AG04450 (cell line): ENCODE data around the gene TOX2. TPM values are rescaled to one million over a fixed set of nuclear protein-coding genes. Genes with fewer than 3 reads are reported as not detected.

Experiments
- CTCF ChIA-PET: fragments of 300-600, 350-600 bp; formaldehyde crosslinking; extraction: SDS; loops from one replicate; lab custom pipeline; 2022; ENCODE audit warnings: antibody characterized with exemption, inconsistent platforms; lab: Charles Lee
- POLR2A ChIA-PET: fragments of 350-600 bp; formaldehyde crosslinking; extraction: SDS; loops from one replicate; lab custom pipeline; 2021; ENCODE audit warnings: antibody characterized with exemption, inconsistent platforms; lab: Yijun Ruan, JAX
- DNase-seq: peaks from one replicate; pipeline ENCODE4 v3.0.0-alpha.2; 2011; ENCODE audit warnings: low read depth, low spot score
- H3K27ac ChIP-seq: one replicate; pipeline ENCODE4 v1.5.1; 2012; ENCODE audit warnings: low read depth, low read length, control low read depth
- H3K27me3 ChIP-seq: one replicate; pipeline ENCODE4 v1.6.0; 2012; ENCODE audit warnings: low read length; ENCODE audit not compliant: control insufficient read depth, insufficient read depth
- H3K4me3 ChIP-seq: 2 replicates; pipeline ENCODE4 v1.5.1; 2011; ENCODE audit warnings: mild to moderate bottlenecking, low read depth, low read length, control low read depth
- H3K9me3 ChIP-seq: 2 replicates; pipeline ENCODE4 v1.5.1; 2012; ENCODE audit warnings: low read length; ENCODE audit not compliant: control insufficient read depth, insufficient read depth
- CTCF ChIP-seq: IDR thresholded peaks from 2 replicates; pipeline ENCODE4 v1.5.1; 2011; ENCODE audit warnings: low read depth, low read length, control low read depth, inconsistent platforms
- polyA plus RNA-seq: library from polyadenylated mRNA; depleted of rRNA; stranded (reverse); fragments of >200 nt; gene quantifications from 2 replicates; pipeline ENCODE4 v1.2.3, GENCODE V29; 2011

The TOX2 gene
- polyA plus RNA-seq, 1 experiment, result 10.6 TPM

GRCh38 chr20:43961116-43961515, 46.5 kb downstream of the TOX2 start:
- no peak for TF ChIP-seq CTCF
- POLR2A ChIA-PET, result interaction anchor here (0.6 kb wide), 1 partner anchor 230 kb away, joined by 3 read pairs; no protein-coding TSS in a partner anchor
- CTCF ChIA-PET, result interaction anchor here (0.6 kb wide), 1 partner anchor 28 kb away, joined by 3 read pairs; no protein-coding TSS in a partner anchor
- Histone ChIP-seq H3K4me3 (no peak overlapping the region), H3K27me3 (no peaks in the 10 kb centered on the region), H3K9me3 (no peaks in the 10 kb centered on the region), H3K27ac (no peak overlapping the region)
- no peak for DNase-seq

DNA sequence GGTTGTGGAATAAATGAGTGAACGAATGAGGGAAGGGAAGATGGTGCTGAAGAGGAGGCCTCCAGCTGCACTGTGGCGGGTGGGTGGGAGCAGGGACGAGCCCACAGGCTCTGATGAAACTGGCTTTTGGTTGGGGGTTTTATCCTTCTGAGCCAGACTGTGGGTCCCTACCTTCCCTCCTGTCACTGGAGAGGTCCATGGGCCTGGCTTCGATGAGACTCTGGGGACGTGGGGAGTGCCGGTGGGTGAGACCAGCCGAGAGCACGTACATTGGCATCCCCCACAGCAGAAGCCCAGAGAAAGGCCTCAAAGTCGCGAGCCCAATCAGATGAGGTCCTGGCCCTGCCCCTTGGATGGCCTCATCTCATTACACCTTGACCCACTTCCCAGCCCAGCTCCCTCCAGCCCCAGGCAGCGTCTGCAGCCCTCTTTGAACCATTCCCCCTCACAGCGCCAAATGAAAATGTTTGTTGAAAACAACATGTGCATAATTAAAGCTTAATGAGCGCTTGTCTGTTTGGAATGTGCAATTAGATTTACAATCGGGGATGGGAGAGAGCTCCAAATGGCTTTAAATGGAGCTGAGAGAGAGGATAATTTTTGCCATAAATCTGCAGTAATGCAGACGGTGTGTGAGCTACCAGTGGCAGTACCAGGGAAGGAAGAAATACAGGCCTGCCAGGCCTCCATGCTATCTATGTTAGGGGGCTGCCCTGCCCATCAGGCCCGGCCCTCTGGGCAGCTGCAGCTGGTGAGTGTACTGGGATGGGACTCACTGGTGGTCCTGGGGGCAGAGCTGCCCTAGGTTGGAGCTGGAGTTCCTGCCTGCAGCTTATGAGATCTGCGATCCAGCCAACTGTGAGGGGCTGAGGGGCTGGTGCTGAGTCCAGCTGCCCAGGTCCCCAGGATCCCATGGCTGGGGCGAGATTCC, 47.2 kb downstream of the TOX2 start:
- no peak for DNase-seq
- Histone ChIP-seq H3K27ac (no peak overlapping the region), H3K4me3 (no peak overlapping the region), H3K9me3 (no peaks in the 10 kb centered on the region), H3K27me3 (no peaks in the 10 kb centered on the region)
- ChIA-PET POLR2A (no interaction called here), CTCF (no interaction called here)
- TF ChIP-seq CTCF, result no peak

- CTCF ChIA-PET, result no interaction called here
These were observed 47.9 kb downstream of the TOX2 start for GRCh38 chr20:43962530-43962929.

GRCh38 chr20:43963233-43963632, 48.6 kb downstream of the TOX2 start:
- ChIA-PET POLR2A (no interaction called here), CTCF (no interaction called here)
- Histone ChIP-seq H3K9me3 (no peaks in the 10 kb centered on the region), H3K27ac (no peak overlapping the region), H3K27me3 (no peaks in the 10 kb centered on the region), H3K4me3 (no peak overlapping the region)
- TF ChIP-seq CTCF, result no peak
- no peak for DNase-seq

More at GRCh38 chr20:43962530-43962929, 47.9 kb downstream of the TOX2 start:
- Histone ChIP-seq H3K27ac (no peak overlapping the region), H3K9me3 (no peaks in the 10 kb centered on the region), H3K27me3 (no peaks in the 10 kb centered on the region), H3K4me3 (no peak overlapping the region)
- no peak for TF ChIP-seq CTCF
- no peak for DNase-seq
- POLR2A ChIA-PET, result no interaction called here
